Prostate gland (tissue), 2 donors: ENCODE measurements around the gene LARP7.

Experiments used
- CTCF ChIP-seq, 4 experiments: fragments of 200-600 bp in 2 of 4; fragments of 450-650 bp in 2 of 4; sonication (generic) in 2 of 4; IDR thresholded peaks; 1 replicate in 3 of 4; 2 replicates in 1 of 4; pipeline ENCODE4 v1.5.1; 2016 to 2019; ENCODE audit warnings: antibody characterized with exemption in 4 of 4, mild to moderate bottlenecking in 2 of 4, moderate library complexity in 2 of 4
- POLR2A ChIP-seq: fragments of 450-650 bp; IDR thresholded peaks from one replicate; pipeline ENCODE4 v1.6.1; 2016; ENCODE audit warnings: antibody characterized with exemption, mild to moderate bottlenecking
- POLR2AphosphoS5 ChIP-seq: sonication (generic); formaldehyde crosslinking; IDR thresholded peaks from one replicate; pipeline ENCODE4 v1.6.1; 2017; ENCODE audit warnings: antibody characterized with exemption

- no peak for TF ChIP-seq CTCF (IDR thresholded peaks at IDR 0.05)
- no peak for TF ChIP-seq POLR2A
- TF ChIP-seq POLR2AphosphoS5 = no peak
Observed at GRCh38 chr4:112704991-112705845, 68.3 kb downstream of the LARP7 start.
